Measurements from ENCODE around the gene GADL1. TPM values are rescaled to one million over a fixed set of nuclear protein-coding genes. Genes with fewer than 3 reads are reported as not detected.

GADL1 gene
- total RNA-seq, 1 donor, result not detected

- TF ChIP-seq CTCF (IDR thresholded peaks at IDR 0.05; ENCODE audit: insufficient read depth, low read depth, low read length), result no peak
- no peak overlapping the region for H3K4me3 ChIP-seq (ENCODE audit: low read depth, low read length)
- no peak for DNase-seq (ENCODE audit: low read depth)
These were observed 199.8 kb downstream of the GADL1 start for GRCh38 chr3:30694668-30695067.

- no peak for DNase-seq (ENCODE audit: low read depth)
- no peak for TF ChIP-seq CTCF (IDR thresholded peaks at IDR 0.05; ENCODE audit: insufficient read depth, low read depth, low read length)
- H3K4me3 ChIP-seq (ENCODE audit: low read depth, low read length), result no peak overlapping the region
These were observed 200.3 kb downstream of the GADL1 start for GRCh38 chr3:30694148-30694547.

GRCh38 chr3:30693470-30694120 lies 200.9 kb downstream of the GADL1 start:
- peak; percentile 84 for DNase-seq (ENCODE audit: low read depth)
- H3K4me3 ChIP-seq (ENCODE audit: low read depth, low read length), result no peak overlapping the region
- peak; percentile 88 for TF ChIP-seq CTCF (IDR thresholded peaks at IDR 0.05; ENCODE audit: insufficient read depth, low read depth, low read length)

- DNase-seq (ENCODE audit: low read depth), result no peak
- H3K4me3 ChIP-seq (ENCODE audit: low read depth, low read length), result no peak overlapping the region
- no peak for TF ChIP-seq CTCF (IDR thresholded peaks at IDR 0.05; ENCODE audit: insufficient read depth, low read depth, low read length)
These were observed 201.8 kb downstream of the GADL1 start for GRCh38 chr3:30692498-30693130.

GRCh38 chr3:30691944-30692343 lies 202.5 kb downstream of the GADL1 start:
- H3K4me3 ChIP-seq (ENCODE audit: low read depth, low read length), result no peak overlapping the region
- no peak for TF ChIP-seq CTCF (IDR thresholded peaks at IDR 0.05; ENCODE audit: insufficient read depth, low read depth, low read length)
- no peak for DNase-seq (ENCODE audit: low read depth)

- no peak for TF ChIP-seq CTCF (IDR thresholded peaks at IDR 0.05; ENCODE audit: insufficient read depth, low read depth, low read length)
- no peak for DNase-seq (ENCODE audit: low read depth)
- H3K4me3 ChIP-seq (ENCODE audit: low read depth, low read length), result no peak overlapping the region
These were observed 203.1 kb downstream of the GADL1 start for GRCh38 chr3:30691249-30691880.
